ENCODE measurements around the gene U2AF1L4.

The U2AF1L4 gene

GRCh38 chr19:35740423-35741202 lies 4.6 kb downstream of the U2AF1L4 start:
- TF ChIP-seq CTCF (IDR thresholded peaks at IDR 0.05; ENCODE audit: low read depth, low read length) = no peak; the same call in 1 of the 2 replicates

DNA sequence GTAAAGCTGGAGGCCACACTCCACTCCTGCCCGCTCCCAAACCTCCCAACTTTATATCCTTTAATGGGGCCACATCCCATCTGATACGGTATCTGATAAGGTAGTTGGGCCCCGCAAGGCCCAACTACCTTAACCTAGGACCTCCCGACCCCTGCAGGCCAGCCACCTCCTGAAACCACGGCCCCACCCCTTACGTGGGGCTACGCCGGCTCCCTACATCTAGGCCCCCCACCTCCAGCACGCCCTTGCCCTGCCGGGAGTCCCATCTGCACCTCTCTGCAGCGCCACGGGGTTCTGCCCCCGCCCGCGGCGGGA lies 5.2 kb downstream of the U2AF1L4 start:
- no peak for DNase-seq (ENCODE audit: extremely low read depth, low read depth)
- no peak for TF ChIP-seq CTCF (IDR thresholded peaks at IDR 0.05; ENCODE audit: low read depth, low read length)

More at GRCh38 chr19:35740423-35741202, 4.6 kb downstream of the U2AF1L4 start:
- DNase-seq (ENCODE audit: extremely low read depth, low read depth) = peak; percentile 89

GRCh38 chr19:35739275-35740107 lies 5.7 kb downstream of the U2AF1L4 start:
- no peak for TF ChIP-seq CTCF (IDR thresholded peaks at IDR 0.05; ENCODE audit: low read depth, low read length)
- DNase-seq (ENCODE audit: extremely low read depth, low read depth) = no peak

DNA sequence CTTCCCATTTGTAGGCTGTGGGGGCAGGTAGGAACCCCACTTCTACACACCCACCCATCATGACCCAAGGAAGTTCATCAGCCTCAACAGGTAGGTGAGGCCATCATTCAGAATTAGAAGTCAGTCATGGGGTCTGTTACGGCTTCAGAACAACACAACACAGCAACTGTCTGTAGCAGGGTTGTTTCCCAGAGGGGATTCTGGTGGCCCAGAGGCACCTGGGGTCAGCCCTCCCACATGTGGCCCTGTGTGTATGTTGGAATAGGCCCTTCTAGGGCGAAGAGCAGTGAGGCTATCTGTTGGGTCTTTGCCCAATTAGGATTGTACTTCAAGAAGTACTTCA lies 6.4 kb downstream of the U2AF1L4 start:
- DNase-seq (ENCODE audit: extremely low read depth, low read depth) = no peak

DNA sequence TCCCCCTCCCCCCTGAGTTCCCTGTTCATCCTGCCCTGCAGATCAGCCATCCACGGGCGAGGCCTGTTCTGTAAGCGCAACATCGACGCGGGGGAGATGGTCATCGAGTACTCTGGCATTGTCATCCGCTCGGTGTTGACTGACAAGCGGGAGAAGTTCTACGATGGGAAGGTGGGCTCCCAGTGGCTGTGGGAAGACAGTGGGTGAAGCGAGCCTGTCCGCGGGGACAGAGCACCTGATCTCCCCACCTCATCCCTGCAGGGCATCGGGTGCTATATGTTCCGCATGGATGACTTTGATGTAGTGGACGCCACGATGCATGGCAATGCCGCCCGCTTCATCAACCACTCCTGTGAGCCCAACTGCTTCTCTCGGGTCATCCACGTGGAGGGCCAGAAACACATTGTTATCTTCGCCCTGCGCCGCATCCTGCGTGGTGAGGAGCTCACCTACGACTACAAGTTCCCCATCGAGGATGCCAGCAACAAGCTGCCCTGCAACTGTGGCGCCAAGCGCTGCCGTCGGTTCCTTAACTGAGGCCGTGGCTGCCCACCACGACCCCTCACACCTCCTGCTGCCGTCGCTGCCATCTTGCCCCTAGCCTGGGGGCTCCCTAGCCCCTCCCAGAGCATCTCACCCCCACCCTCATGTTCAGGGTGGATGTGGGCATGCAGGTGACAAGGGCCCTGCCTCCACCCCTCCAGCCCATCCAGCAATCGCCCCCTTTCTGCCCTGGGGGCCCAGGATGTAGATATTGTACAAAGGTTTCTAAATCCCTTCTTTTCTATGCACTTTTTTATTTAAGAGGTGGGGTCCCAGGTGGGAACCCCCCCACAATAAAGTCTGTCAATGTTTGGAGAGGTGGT lies 7.0 kb downstream of the U2AF1L4 start:
- DNase-seq (ENCODE audit: extremely low read depth, low read depth) = no peak
- no peak for TF ChIP-seq CTCF (IDR thresholded peaks at IDR 0.05; ENCODE audit: low read depth, low read length)

More for the DNA sequence above, 6.4 kb downstream of the U2AF1L4 start:
- TF ChIP-seq CTCF (IDR thresholded peaks at IDR 0.05; ENCODE audit: low read depth, low read length) = no peak

- no peak for TF ChIP-seq CTCF (IDR thresholded peaks at IDR 0.05; ENCODE audit: low read depth, low read length)
- no peak for DNase-seq (ENCODE audit: extremely low read depth, low read depth)
Measured at GRCh38 chr19:35736913-35737886, 8.0 kb downstream of the U2AF1L4 start.

Measured in AG09319 (cell line).